ENCODE results near the gene PRR7. TPM values are rescaled to one million over a fixed set of nuclear protein-coding genes. Genes with fewer than 3 reads are reported as not detected.

The PRR7 gene
- total RNA-seq, 1 donor from 2014 or later = 2.1 TPM

DNA sequence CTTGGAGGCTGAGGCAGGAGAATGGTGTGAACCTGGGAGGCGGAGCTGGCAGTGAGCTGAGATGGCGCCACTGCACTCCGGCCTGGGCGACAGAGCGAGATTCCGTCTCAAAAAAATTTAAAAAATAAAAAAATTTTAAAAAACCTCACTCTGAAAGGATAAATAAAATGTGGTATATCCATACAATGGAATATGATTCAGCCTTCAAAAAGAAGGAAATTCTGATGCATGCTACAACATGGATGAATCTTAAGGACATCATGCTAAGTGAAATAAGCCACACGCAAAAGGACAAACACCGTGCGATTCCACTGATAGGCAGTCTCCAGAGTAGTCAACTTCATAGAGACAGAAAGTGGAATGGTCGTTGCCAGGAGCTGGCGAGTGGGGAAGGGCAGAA lies 18.4 kb downstream of the PRR7 start:
- H3K4me1 ChIP-seq = peaks cover 39% of the 10 kb centered on the region
- H3K36me3 ChIP-seq = peaks cover 32% of the 10 kb centered on the region
- no peak overlapping the region for H3K27ac ChIP-seq (replicated peaks)
- H3K9me3 ChIP-seq (replicated peaks) = peaks cover 7% of the 10 kb centered on the region
- peaks cover 62% of the 10 kb centered on the region for H3K27me3 ChIP-seq (ENCODE audit: low read depth)
- no peak overlapping the region for H3K4me3 ChIP-seq
- TF ChIP-seq, protein P1, sequence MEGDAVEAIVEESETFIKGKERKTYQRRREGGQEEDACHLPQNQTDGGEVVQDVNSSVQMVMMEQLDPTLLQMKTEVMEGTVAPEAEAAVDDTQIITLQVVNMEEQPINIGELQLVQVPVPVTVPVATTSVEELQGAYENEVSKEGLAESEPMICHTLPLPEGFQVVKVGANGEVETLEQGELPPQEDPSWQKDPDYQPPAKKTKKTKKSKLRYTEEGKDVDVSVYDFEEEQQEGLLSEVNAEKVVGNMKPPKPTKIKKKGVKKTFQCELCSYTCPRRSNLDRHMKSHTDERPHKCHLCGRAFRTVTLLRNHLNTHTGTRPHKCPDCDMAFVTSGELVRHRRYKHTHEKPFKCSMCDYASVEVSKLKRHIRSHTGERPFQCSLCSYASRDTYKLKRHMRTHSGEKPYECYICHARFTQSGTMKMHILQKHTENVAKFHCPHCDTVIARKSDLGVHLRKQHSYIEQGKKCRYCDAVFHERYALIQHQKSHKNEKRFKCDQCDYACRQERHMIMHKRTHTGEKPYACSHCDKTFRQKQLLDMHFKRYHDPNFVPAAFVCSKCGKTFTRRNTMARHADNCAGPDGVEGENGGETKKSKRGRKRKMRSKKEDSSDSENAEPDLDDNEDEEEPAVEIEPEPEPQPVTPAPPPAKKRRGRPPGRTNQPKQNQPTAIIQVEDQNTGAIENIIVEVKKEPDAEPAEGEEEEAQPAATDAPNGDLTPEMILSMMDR (IDR thresholded peaks at IDR 0.05; ENCODE audit: borderline replicate concordance) = no peak
- intact Hi-C loops (cut with micrococcal nuclease) = no loop called here
- DNase-seq = no peak

DNA sequence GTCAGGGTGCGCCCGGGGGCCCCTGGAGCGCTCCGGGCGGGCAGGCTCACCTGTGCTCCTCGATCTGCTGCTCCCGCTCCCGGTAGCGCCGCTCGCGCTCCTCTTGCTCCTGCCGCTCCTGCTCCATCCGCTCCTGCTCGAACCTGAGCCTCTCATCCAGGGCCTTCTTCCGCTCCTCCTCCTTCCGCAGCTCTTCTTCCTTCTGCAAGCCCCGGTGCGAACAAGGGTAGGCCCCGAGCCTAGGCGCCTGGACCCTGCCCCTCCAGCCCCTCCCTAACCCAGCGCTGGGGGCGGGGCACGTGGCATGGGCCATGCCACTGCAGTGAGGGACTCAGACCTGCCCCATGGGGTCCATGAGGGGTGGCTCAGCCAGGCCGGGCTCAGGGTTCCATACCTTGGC lies 20.2 kb downstream of the PRR7 start:
- peaks cover 47% of the 10 kb centered on the region for H3K4me1 ChIP-seq
- H3K36me3 ChIP-seq = peaks cover 30% of the 10 kb centered on the region
- H3K9me3 ChIP-seq (replicated peaks) = peaks cover 7% of the 10 kb centered on the region
- H3K4me3 ChIP-seq = no peak overlapping the region
- no peak for DNase-seq
- H3K27me3 ChIP-seq (ENCODE audit: low read depth) = peaks cover 80% of the 10 kb centered on the region
- H3K27ac ChIP-seq (replicated peaks) = no peak overlapping the region
- intact Hi-C loops (cut with micrococcal nuclease) = no loop called here
- TF ChIP-seq, protein P1 (IDR thresholded peaks at IDR 0.05; ENCODE audit: borderline replicate concordance) = no peak

DNA sequence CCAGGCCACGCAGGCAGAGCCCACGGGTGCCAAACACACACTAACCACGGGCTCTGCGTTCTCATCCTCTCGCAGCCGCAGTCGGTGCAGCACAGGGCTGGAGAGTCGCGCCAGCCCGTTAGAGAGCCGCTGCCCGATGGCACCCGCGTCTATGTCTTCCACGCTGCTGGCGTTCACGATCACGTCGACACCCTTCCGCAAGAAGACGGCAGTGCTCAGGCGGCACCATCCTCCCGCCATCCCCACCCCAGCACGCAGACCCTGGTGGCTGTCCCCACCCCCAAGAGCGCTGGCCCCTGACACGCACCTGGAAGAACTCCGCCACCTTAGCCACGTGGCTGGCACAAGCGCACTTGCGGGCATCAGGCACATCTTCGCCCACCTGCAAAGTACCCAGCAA lies 20.8 kb downstream of the PRR7 start:
- Histone ChIP-seq H3K27ac (replicated peaks) (no peak overlapping the region), H3K36me3 (peaks cover 30% of the 10 kb centered on the region)
- TF ChIP-seq, protein P1 (IDR thresholded peaks at IDR 0.05; ENCODE audit: borderline replicate concordance) = no peak

DNA sequence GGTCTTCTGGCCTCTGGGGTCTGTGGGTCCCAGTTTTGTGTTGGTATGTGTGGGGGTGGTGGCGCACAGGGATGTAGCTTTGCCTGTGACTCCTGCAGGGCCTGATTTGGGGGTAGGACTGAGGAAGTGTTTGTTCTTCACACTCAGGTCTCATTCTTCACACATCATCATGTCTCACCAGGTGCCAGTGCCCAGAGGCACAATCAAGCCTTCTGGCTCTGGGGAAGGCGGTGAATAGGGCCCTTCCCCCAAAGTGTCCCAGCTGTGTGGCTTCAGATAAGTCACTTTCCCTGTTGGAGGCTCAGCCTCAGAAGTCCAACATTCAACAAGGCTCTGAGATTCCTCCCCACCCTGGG lies 21.7 kb downstream of the PRR7 start:
- intact Hi-C loops (cut with micrococcal nuclease) = no loop called here
- DNase-seq = no peak
- Histone ChIP-seq H3K27me3 (ENCODE audit: low read depth) (peaks cover 85% of the 10 kb centered on the region), H3K36me3 (peaks cover 30% of the 10 kb centered on the region), H3K4me1 (peaks cover 52% of the 10 kb centered on the region), H3K27ac (replicated peaks) (peak overlapping the region; percentile 92), H3K9me3 (replicated peaks) (peaks cover 7% of the 10 kb centered on the region), H3K4me3 (no peak overlapping the region)
- TF ChIP-seq, protein P1 (IDR thresholded peaks at IDR 0.05; ENCODE audit: borderline replicate concordance) = no peak

More for the DNA sequence above, 20.8 kb downstream of the PRR7 start:
- peaks cover 48% of the 10 kb centered on the region for H3K4me1 ChIP-seq
- intact Hi-C loops (cut with micrococcal nuclease) = no loop called here
- H3K4me3 ChIP-seq = no peak overlapping the region
- H3K27me3 ChIP-seq (ENCODE audit: low read depth) = peaks cover 83% of the 10 kb centered on the region
- peaks cover 7% of the 10 kb centered on the region for H3K9me3 ChIP-seq (replicated peaks)
- DNase-seq = no peak

DNA sequence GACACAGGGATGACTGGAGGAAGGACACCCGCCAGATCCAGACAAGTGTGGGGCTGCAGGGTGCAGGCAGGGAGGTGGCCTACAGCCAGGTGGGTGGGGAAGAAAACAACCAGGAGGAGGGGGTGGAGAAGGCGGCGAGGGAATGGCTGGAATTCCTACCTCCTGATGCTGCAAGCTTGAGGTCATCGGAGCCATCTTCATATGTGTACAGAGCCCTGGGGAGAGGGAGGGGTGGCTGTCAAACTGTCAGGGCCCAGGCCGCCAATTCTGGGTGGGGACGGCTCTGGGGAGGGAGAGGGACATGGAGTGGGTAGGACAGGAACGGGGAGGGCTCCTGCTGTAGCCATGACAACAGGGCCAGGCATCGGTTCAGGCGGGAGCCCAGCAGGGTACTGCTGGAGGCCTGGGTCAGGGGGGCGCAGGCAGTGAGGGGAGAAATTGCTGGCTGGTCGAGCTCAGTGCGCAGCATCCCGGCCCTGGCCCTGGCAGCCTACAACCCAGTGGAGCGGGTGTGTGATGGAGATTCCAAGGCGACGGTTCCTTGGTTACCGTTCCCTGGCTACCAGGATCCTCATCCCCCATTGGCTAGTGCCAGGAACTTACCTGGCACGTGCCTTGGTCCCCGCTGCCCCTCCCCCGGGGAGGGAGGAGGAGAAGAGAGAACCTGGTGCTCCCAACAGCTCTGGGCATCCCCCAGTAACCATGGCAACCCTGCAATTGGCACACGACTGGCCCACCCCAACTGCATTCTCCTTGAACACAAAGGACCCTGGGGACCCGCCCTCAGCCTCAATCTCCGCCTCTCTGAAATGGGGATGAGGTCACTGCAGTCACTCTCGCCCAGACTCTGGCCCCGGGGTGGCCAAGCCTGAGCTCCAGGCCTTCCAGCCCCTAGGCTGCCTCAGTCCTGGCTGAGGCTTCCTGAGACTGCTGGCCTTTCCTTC lies 22.3 kb downstream of the PRR7 start:
- peaks cover 54% of the 10 kb centered on the region for H3K4me1 ChIP-seq
- H3K36me3 ChIP-seq = peaks cover 30% of the 10 kb centered on the region
- peak; percentile 63 for DNase-seq
- H3K27me3 ChIP-seq (ENCODE audit: low read depth) = peaks cover 84% of the 10 kb centered on the region
- H3K4me3 ChIP-seq = peak overlapping the region; percentile 79
- H3K27ac ChIP-seq (replicated peaks) = peak overlapping the region; percentile 92
- intact Hi-C loops (cut with micrococcal nuclease) = no loop called here
- TF ChIP-seq, protein P1 (IDR thresholded peaks at IDR 0.05; ENCODE audit: borderline replicate concordance) = no peak
- peaks cover 7% of the 10 kb centered on the region for H3K9me3 ChIP-seq (replicated peaks)
